ENCODE results near the gene IPO9. TPM values are rescaled to one million over a fixed set of nuclear protein-coding genes. Genes with fewer than 3 reads are reported as not detected.

The IPO9 gene
- total and polyA plus RNA-seq, 2 of the 4 experiments (the other 2 are of a cell fraction) = 14.0 to 23.4 TPM

DNA sequence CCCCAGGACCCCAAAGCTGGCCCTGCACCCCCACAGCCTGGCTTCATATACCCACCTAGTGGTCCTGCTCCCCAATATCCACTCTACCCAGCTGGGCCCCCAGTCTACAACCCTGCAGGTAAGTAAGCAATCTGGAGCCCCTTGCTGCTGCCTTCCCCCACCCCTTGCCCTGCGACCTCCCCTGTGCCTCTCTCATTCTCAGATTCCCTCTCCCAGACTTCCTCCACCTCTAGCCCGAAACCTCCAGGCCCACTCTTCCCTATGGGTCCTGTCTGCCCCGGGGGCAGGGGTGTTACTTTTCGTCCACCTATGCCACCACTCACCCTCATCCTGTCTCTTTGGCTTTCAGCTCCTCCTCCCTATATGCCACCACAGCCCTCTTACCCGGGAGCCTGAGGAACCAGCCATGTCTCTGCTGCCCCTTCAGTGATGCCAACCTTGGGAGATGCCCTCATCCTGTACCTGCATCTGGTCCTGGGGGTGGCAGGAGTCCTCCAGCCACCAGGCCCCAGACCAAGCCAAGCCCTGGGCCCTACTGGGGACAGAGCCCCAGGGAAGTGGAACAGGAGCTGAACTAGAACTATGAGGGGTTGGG is 62.6 kb downstream of the IPO9 start:
- Histone ChIP-seq H2AFZ (replicated peaks; ENCODE audit: low read length, poor library complexity) (no peak overlapping the region), H3K4ac (ENCODE audit: low read depth, low read length) (no peak overlapping the region), H3K4me3 (ENCODE audit: insufficient read depth, low read depth, low read length) (no peak overlapping the region), H2BK120ac (ENCODE audit: low read depth, low read length) (no peak overlapping the region), H3K18ac (ENCODE audit: low read depth, low read length) (no peak overlapping the region), H3K79me1 (ENCODE audit: low read depth in 1 of 2, low read length in 2 of 2) (peaks cover 3 to 19% of the 10 kb centered on the region in 2 experiments; a peak in 3 of 4 replicates), H4K20me1 (ENCODE audit: insufficient read depth, low read length) (no peaks in the 10 kb centered on the region), H3K27ac (ENCODE audit: insufficient read depth, low read length) (no peak overlapping the region), H4K91ac (ENCODE audit: insufficient read depth, low read depth, low read length) (no peak overlapping the region), H3K4me1 (ENCODE audit: control insufficient read depth, insufficient read depth, low read length) (peaks cover 11% of the 10 kb centered on the region), H2AK5ac (ENCODE audit: low read depth, low read length) (no peak overlapping the region), H4K5ac (ENCODE audit: low read depth, low read length) (no peak overlapping the region), H3K36me3 (ENCODE audit: control insufficient read depth, insufficient read depth, low read length) (peaks cover 8% of the 10 kb centered on the region), H2BK15ac (ENCODE audit: low read depth, low read length) (no peak overlapping the region), H3K27me3 (ENCODE audit: control insufficient read depth, insufficient read depth, low read length) (no peaks in the 10 kb centered on the region), H3K23ac (ENCODE audit: low read depth, low read length) (no peak overlapping the region), H2BK20ac (ENCODE audit: low read depth, low read length) (no peak overlapping the region), H3K14ac (replicated peaks; ENCODE audit: low read depth, low read length) (no peak overlapping the region), H2BK5ac (ENCODE audit: low read depth, low read length, poor library complexity, severe bottlenecking) (no peak overlapping the region), H3K4me2 (ENCODE audit: low read depth, low read length) (no peak overlapping the region), H3K9me3 (ENCODE audit: control insufficient read depth, insufficient read depth, low read length) (no peaks in the 10 kb centered on the region), H4K8ac (ENCODE audit: low read depth in 2 of 2, low read length in 2 of 2) (no peak overlapping the region), H3K56ac (ENCODE audit: extremely low read depth, insufficient read depth, low read length) (no peak overlapping the region), H3K9ac (ENCODE audit: low read depth, low read length) (no peak overlapping the region), H3K9me1 (ENCODE audit: insufficient read depth, low read length) (peaks cover 13% of the 10 kb centered on the region; the same call in 1 of the 2 replicates), H2AK9ac (replicated peaks; ENCODE audit: low read depth, low read length, poor library complexity) (no peak overlapping the region)
- WGBS, 2 experiments (ENCODE audit: extremely low coverage in 2 of 2, insufficient read length in 1 of 2) = 92% methylated on average over 2 of the region's 5 CpGs; no CpG with 5 or more reads in 1 of the 2 experiments
- no peak for DNase-seq
- in situ Hi-C loops (cut with MboI; ENCODE audit: low sequenced_read_pairs) (loop anchor here (10.0 kb wide), 1 partner anchor 233 kb away; the partner anchor contains the start of gene GPR37L1), intact Hi-C loops (cut with micrococcal nuclease) (no loop called here), dilution Hi-C loops (cut with HindIII; ENCODE audit: low sequenced_read_pairs, unreplicated experiment) (no loop called here)
- no TSS peak for BruUV-seq (replicated peaks)
- CTCF ChIA-PET = no interaction called here
- ATAC-seq (ENCODE audit: low read depth) = no peak
- TF ChIP-seq MAZ (IDR thresholded peaks at IDR 0.05; ENCODE audit: borderline replicate concordance, low read depth, low read length) (no peak), RCOR1 (IDR thresholded peaks at IDR 0.05; ENCODE audit: insufficient replicate concordance, low read length) (no peak), NFE2L2 (IDR thresholded peaks at IDR 0.05; ENCODE audit: low read depth, low read length) (no peak), POLR2A (IDR thresholded peaks at IDR 0.05; ENCODE audit: low read depth, low read length) (no peak), RFX5 (IDR thresholded peaks at IDR 0.05; ENCODE audit: low read depth, low read length) (no peak), FOS (IDR thresholded peaks at IDR 0.05; ENCODE audit: low read depth, low read length) (no peak), MXI1 (IDR thresholded peaks at IDR 0.05; ENCODE audit: borderline replicate concordance, low read depth, low read length) (no peak), SMC3 (IDR thresholded peaks at IDR 0.05; ENCODE audit: low read depth, low read length) (no peak), MAFK (IDR thresholded peaks at IDR 0.05; ENCODE audit: low read depth, low read length) (no peak), RAD21 (IDR thresholded peaks at IDR 0.05; ENCODE audit: low read length) (no peak)
- TF ChIP-seq, protein P1, sequence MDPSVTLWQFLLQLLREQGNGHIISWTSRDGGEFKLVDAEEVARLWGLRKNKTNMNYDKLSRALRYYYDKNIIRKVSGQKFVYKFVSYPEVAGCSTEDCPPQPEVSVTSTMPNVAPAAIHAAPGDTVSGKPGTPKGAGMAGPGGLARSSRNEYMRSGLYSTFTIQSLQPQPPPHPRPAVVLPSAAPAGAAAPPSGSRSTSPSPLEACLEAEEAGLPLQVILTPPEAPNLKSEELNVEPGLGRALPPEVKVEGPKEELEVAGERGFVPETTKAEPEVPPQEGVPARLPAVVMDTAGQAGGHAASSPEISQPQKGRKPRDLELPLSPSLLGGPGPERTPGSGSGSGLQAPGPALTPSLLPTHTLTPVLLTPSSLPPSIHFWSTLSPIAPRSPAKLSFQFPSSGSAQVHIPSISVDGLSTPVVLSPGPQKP (IDR thresholded peaks at IDR 0.05; ENCODE audit: borderline replicate concordance, low read depth, low read length) = no peak
- POLR2A ChIA-PET (ENCODE audit: unreplicated experiment) = no interaction called here
